Muscle of back (tissue), 11 donors: ENCODE results near the gene TSNAXIP1. TPM values are rescaled to one million over a fixed set of nuclear protein-coding genes. Genes with fewer than 3 reads are reported as not detected.
A peak's percentile ranks its signal among the peaks of the same experiment; 100 is the strongest.

ENCODE experiments used
- DNase-seq, 3 donors: peaks; one replicate each; pipeline versions ENCODE4 v3.0.0 to v3.0.0-alpha.2; 2013
- polyA plus RNA-seq, 10 donors: library from polyadenylated mRNA; unstranded; fragments of 120-200 nt; gene quantifications; one replicate each; pipeline ENCODE4 v1.2.1, GENCODE V29; 2013; ENCODE audit not compliant: insufficient read length in 10 of 10

The TSNAXIP1 gene
- polyA plus RNA-seq, 10 donors: 1.1 to 3.5 (median 1.6) TPM

DNA sequence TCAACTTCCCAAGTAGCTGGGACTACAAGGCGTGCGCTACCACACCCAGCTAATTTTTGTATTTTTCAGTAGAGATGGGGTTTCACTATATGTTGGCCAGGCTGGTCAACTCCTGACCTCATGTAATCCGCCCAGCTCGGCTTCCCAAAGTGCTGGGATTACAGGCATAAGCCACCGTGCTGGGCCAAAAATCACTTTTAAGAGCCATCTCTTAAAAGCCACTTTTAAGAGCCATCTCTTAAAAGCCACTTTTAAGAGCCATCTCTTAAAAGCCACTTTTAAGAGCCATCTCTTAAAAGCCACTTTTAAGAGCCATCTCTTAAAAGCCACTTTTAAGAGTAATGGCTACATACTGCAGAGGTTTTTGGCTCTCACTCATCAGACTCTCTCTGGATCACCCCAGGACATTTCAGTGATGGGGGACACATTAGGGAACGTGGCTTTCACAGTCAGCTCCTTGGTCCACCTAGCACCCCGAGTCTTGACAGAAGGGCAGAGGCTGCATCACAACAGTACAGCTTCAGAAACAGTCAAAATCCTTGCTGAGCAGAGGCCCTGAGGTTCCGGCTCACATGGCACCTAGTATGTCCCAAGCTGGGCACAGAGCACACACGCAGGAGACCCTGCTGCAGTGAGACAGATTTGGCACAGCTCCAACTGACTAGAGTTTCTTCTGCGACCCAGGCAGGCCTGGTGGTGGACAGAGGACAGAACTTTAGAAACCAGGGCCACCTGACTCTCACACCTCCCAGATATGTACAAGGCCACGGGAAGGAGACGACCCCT lies 23.9 kb upstream of the TSNAXIP1 start:
- no peak for DNase-seq

DNA sequence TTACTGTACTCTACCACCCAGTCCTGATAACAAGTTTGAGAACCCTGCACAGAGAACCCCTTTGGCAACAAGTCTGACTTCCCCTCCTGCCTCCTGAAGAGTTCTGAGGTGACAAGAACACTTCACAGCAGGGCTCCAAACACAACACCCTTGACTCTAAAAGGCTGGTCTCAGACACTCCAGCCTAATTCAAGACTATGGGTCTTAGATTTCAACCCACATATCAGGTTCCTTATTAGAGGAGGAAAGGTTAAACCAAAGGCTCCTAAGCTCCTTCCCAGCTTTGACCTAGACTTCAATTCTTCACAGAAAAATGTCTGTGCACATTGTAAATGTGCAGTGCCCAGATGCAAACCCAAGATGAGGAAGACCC lies 23.4 kb upstream of the TSNAXIP1 start:
- no peak for DNase-seq

DNA sequence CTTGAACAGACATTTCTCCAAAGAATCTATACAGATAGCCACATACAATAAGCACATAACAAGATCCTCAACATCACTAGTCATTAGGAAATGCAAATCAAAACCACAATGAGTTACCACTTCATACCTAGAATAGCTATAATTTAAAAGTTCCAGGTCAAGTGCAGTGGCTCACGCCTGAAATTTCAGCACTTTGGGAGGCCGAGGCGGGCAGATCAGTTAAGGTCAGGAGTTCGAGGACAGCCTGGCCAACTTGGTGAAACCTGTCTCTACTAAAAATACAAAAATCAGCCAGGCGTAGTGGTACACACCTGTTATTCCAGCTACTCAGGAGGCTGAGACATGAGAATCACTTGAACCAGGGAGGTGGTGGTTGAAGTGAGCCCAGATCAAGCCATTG lies 20.2 kb upstream of the TSNAXIP1 start:
- no peak for DNase-seq

DNA sequence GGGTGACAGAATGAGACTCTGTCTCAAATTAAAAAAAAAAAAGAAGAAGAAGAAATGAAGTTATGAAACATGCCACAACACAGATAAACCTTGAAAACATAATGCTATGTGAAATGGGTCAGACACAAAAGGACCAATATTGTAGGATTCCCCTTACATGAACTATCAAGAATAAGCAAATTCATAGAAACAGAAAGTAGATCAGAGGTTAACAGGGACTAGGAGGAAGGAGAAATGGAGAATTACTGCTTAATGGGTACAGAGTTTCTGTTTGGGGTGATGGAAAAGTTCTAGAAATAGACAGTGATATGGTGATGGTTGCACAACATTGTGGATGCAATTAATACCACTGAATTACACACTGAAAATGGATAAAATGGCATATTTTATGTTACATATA lies 16.6 kb upstream of the TSNAXIP1 start:
- DNase-seq: no peak

DNA sequence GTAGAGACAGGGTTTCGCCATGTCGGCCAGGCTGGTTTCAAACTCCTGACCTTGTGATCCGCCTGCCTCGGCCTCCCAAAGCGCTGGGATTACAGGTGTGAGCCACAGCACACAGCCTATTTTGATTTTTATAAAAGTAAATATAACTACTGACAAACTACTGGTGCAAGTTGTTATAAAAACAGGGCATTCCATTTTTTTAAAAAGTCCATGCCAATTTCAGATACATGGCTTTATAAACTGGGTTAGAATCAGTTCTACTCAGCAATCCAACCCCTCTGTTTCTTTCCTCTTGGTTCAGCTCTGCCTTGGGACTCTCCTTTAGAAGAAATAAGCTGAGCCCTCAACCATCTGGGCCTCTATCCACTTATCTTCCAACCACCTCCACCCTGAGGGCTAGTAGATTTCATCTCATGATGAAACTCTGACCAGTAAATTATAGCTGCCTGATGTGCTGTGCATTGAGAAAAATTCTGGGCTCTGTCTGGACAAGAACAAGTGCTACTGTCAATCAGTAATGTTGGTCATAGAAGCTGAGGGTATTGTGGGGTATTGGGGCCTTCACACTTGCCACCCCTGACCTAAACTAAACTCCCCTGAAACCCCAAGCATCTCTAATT lies 10.5 kb upstream of the TSNAXIP1 start:
- DNase-seq: no peak

DNA sequence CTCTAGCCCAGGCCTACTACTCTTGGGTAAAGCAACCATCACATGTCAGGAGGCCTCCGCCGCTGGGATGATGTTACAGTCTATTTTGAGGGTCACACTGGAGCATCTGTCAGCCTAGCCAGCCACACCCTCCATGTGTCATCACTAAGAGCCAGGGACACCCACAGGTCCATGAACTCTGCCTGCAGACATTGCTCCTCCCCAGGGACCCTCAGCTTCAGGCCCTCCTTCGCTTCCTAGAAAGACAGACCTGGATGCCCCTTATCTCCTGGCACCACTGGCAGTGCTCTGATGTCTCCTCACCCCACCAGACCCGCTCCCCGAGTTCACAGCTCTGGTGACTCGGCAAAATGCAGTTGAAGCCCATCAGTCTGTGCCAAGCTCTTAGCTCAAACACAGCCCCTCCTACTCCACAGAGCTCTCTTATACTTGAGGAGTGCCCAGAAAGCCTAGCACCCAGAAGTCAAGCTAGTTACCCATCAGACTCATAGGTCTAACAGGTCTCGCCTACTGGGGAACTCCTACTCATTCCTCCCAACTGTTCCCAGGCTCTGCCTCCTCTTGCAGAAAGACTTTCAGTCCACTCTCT lies 6.3 kb upstream of the TSNAXIP1 start:
- DNase-seq: peak; percentile 21 to 59 (median 22)

DNA sequence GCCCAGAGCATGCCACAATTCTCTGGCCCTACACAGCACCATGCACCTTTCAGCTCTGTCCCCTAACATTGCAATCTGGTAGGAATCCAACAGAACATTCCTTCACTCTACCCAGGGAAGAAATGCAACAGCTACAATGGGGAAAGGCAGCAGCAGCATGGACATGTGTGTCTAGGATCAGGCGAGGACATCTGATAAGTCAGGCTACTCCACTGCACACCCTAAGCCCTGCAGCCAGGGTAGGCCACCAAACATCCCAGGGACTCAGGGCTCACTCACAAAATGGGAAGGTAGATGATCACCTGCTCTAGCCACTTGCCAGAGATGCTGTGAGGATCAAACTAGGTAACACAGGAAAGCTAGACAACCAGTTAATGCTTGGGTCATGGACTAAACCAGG lies 5.4 kb upstream of the TSNAXIP1 start:
- DNase-seq: no peak

DNA sequence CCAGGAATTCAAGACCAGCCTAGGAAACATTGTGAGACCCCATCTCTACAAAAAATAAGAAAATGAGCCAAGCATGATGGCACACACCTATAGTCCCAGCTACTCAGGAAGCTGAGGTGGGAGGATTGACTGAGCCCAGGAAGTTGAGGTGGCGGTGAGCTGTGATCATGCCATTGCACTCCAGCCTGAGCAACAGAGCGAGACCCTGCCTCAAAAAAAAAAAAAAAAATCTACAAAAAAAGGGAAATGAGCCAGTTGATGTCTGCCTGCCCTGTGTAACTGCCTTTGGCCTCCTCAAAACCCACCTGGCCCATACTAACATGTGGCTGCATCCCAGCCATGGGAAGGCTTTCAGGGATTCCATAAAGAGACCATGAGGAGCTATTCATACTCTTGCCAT lies 4.8 kb upstream of the TSNAXIP1 start:
- no peak for DNase-seq

DNA sequence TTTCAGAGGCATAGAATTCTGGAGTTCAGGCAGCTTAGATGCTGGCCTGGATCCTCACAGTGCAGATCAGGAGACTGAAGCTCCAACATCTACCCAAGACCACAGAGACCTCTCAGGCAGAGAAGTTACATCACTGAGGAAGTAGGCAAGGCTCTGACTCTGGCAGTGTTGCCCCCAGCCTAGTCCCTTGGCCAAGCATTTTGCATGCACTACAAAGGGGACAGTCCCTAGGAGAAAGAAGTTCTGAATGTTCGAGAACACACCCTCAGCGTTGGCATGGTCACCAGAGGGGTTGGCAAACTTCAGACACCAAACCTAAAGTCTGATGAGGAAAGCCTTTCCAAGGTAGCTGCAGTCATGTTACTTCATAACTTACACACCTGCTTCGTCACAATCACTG lies 2.8 kb upstream of the TSNAXIP1 start:
- DNase-seq: no peak

DNA sequence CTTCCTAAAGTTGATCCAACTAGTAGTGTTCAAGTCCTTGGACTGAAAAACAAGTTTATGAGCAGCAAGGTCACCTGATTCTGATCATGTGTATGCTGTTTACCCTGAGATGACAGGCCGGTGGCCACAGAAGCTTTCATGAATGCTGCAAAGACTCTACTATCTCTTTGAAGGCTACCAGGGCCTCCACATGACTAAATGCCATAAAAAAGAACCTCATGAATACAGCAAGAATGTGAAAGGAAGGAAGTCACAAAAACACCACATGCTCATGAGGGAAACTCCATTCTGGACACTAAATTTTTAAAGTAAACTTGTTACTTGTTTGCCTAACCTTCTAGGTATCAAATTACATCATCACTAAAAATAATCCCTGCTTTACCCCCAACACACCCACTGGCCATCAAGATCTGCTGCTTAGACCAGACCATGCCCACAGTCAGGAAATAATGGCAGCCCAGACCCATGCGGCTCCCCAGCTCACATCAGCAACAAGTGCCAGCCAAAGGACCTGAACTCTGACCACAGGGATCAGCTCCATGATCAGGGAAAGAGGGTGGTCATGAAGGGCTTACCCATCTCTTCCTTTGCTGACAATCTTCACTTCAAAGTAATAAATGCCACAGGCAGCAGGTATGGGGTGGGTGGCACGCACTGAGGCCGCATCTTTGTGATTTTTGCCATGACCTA lies 1.7 kb upstream of the TSNAXIP1 start:
- DNase-seq: no peak

DNA sequence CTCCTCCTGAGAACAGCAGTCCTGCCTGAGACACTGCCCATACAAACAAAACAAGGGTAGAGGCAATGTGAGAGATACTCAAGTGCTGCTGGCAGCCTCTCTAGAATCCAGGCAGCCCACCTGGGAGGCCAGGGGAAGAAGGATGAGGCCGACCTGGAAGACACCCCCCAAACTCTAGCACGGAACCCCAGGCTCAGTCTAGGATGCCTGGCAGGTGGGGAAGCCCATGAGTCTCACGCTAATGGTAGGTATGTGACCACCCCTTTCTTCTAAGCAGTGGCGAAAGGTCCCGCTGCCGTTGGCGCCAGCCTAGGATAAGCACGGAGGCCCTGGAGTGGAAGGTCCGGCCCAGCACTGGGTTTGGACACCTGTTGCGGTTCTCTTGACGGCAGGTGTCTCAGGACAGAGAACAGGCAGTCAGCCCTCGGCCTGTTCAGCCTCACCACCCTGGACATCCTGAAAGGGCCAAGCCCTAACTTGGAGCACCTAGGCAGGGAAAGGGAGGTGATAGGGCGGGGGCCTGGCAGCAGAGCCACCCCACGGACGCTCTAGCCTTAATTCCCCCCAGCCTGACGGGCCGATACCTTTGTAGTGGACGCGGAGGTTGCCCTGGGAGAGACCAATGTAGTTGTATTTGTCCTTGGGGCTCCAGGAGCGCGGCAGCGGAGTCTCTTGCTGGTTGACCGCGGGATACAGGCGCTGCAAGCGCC lies 816 bp upstream of the TSNAXIP1 start:
- DNase-seq: peak in 1 of 3 donors; percentile 10

DNA sequence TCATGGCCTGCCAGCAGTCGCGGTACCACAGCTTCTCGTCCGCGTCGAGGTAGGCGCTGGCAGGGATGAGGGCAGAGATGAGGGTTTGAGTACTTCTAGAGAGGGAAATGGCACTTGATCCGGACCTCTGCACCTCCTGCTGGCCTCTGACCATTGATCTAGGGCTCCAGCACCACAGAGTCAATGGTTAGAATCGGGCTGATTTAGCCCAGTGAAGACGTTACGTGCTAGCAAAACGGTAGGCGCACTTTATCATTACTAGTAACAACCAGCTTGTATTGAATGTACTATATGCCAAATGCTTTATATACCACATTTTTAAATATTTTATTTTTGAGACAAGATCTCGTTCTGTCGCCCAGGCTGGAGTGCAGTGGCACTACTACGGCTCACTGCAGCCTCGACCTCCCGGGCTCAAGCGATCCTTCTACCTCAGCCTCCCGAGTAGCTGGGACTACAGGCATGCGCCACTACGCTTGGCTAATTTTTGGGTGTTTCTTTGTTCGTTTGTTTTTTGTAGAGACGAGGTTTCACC lies 526 bp downstream of the TSNAXIP1 start:
- no peak for DNase-seq

DNA sequence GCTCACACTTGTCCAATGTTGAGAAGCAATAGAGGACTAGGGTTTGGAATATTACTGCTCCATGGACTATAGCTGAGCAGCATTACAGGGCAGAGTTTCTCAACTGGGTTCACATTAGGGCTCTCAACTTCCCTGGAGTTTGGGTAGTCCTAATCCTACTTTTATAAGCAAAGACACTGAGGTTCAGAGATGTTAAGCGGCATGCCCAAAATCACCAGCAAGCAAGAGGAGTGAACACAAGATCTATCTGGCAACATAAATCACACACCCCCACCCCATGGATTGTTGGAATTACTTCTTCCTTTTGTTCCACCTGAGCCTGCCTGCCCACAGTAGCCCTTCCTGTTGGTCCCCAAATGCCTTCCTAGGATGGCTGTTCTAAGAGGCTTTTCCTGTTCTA lies 5.2 kb downstream of the TSNAXIP1 start:
- DNase-seq: no peak

DNA sequence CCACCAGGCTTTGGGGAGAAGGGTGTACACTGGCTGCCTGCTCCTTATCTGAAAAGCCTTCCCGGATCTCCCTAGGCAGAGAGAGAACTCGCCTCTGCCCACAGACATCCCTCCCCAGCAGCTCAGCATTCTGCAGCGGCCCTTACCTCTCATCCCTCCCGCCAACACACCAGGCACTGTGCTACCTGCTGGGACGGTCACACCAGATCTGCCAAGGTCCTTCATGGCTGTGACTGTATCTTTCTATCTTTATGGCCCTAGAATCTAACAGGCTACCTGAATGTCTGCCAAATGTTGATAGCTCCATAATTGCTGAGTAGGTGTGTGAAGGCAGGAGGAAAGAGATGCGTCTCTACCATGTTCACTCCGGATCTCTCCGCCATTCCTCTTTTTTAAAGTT lies 7.9 kb downstream of the TSNAXIP1 start:
- DNase-seq: no peak

DNA sequence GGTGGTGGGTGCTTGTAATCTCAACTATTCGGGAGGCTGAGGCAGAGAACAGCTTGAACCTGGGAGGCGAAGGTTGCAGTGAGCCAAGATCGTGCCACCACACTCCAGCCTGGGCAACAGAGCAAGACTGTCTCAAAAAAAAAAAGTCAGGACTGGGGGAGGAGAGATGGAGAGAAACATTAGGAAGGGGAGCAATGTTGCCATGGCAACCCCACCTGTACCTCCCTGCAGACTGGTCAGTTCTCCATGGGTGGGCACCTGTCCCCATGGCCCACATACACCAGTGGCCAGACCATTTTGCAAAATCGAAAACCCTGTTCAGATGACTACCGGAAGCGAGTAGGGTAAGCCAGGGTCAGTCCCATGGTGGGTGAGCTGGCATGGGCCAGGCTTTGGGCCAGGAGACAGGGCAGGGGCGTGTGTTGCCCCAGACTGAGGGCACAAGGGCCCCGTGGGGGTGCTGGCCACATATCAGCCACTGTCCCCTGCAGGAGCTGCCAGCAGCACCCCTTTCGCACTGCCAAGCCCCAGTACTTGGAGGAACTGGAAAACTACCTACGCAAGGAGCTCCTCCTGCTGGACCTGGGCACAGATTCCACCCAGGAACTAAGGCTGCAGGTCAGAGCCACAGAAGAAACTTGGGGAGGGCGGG lies 14.0 kb downstream of the TSNAXIP1 start:
- DNase-seq: no peak

DNA sequence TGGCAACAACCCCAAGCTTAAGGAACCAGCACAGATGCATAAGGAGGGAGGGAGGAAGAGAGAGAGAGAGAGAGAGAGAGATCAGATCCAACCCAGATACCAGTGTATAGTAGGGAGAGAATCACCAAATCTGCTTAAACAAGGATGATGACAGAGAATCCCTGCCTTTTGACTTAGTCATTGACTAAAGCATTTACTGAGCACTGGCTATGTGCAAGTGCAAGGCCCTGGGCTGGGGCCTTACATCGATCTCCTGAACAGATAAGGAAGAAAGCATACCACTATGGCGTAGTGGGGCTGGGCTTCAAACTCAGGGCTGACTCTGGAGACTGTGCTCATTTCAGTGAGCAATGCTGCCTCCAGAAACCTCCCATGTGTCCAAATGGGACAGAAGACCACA lies 15.8 kb downstream of the TSNAXIP1 start:
- no peak for DNase-seq

DNA sequence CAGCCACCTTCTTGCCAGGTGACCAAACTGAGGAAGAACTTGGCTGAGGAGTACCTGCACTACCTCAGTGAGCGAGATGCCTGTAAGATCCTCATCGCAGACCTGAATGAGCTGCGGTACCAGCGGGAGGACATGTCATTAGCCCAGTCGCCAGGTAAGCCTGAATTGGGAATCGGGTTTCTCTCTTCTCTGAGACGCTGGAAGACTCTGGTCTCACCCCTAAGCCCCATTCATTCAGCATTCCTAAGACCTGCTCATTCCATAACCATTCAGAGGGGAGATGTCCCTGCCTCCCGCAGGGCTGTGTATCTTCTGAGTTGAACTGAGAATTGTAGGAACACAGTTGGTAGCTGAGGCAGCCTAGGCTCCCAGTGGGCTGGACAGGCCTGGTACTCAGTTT lies 18.4 kb downstream of the TSNAXIP1 start:
- no peak for DNase-seq

DNA sequence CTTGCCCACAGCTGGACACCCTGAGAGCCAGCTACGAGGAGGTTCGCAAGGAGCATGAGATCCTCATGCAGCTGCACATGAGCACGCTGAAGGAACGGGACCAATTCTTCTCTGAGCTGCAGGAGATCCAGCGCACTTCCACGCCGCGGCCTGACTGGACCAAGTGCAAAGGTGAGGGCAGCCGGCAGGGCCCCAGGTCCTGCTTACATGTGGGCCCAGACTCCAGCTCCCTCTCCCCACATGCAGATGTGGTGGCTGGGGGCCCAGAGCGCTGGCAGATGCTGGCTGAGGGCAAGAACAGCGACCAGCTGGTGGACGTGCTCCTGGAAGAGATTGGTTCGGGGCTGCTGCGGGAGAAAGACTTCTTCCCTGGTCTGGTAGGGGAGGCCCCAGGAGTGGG lies 19.2 kb downstream of the TSNAXIP1 start:
- no peak for DNase-seq

DNA sequence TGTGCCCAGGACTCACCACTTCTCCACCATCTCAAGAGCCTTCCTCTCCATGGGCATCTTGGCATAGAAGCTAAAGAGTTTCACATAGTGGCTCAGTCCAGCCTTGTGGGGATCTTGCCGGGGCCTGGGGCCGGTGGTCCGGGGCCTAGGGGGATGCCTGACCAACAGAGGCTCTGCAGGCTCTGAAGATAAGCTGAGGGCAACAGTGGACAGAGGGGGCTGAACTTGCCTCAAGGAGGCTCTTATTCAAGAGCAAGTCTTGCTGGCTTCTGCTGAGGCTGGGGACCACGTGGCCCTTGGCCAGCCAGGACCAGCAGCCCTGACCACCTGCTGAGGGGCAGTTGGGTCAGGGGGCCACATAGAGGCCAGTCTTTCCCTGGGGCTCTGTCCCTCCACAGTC lies 22.0 kb downstream of the TSNAXIP1 start:
- no peak for DNase-seq

DNA sequence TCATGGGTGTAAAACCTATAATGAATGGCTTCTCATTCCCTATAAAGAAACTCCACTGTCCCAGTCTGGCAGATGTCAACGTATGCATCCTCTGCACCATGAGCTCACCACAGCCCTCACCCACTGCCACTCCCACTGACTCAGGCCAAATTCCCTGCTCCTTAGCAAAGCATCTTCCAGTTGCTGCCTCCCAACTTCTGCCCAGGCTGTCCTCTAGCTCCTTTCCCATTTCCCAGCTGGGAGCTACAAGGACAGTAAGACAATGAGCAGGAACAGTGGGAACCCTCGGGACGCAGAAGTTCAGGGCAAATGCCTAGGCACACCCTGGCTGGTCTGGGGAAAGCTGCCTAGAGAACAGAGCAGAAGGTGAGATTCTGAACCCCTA lies 26.3 kb downstream of the TSNAXIP1 start:
- peak in 1 of 3 donors; percentile 28 for DNase-seq
